NT2/D1 (cell line): ENCODE measurements around the gene RTL1.

Experiments used
- SUZ12 ChIP-seq: IDR thresholded peaks from 2 replicates; pipeline ENCODE4 v1.6.1; 2011; ENCODE audit not compliant: insufficient read length, insufficient read depth; ENCODE audit errors: extremely low read depth
- YY1 ChIP-seq: IDR thresholded peaks from 2 replicates; pipeline ENCODE4 v1.6.1; 2011; ENCODE audit not compliant: insufficient read length, insufficient read depth

DNA sequence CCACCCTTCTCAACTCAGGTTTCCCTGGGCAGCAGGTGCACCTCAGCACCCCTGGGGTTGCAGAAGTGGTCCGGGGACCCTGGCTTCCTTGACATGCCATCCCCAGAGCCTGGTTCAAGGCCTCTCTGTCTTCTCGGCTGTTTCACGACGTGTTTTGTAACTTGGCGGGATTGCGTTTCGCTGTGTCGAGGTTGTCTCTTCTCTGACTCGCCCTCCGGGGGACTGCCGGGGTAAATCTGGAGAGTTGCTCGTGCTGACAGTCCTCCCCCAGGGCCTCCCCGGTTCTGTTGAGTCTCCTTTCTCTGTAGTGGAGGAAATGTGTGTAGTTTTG, 52.0 kb downstream of the RTL1 start:
- TF ChIP-seq YY1 (no peak), SUZ12 (no peak)
